ENCODE measurements around the gene TSC1. TPM values are rescaled to one million over a fixed set of nuclear protein-coding genes. Genes with fewer than 3 reads are reported as not detected.
"Not testable (repeated sequence)": the region's sequence is repeated elsewhere in the genome, so short reads cannot be mapped to it uniquely, and the experiment has no call there.

TSC1 gene
- total RNA-seq, 4 donors from 2014 or later = 52.7 to 114 (median 66.7) TPM

- 61 to 67% methylated on average over 7 of the region's 7 CpGs for WGBS, 2 donors
- no peaks in the 10 kb centered on the region for H3K27me3 ChIP-seq
- intact Hi-C loops (cut with DNase I) = no loop called here
These were observed 25.4 kb upstream of the TSC1 start for GRCh38 chr9:132969783-132970182.

GRCh38 chr9:132967908-132968307 lies 23.5 kb upstream of the TSC1 start:
- H3K27ac ChIP-seq; H3K9me3 ChIP-seq; H3K36me3 ChIP-seq; H3K4me1 ChIP-seq; H3K27me3 ChIP-seq; DNase-seq; H3K4me3 ChIP-seq (replicated peaks in 1 of 3); intact Hi-C loops (cut with DNase I): not testable (repeated sequence)
- 93 to 97% methylated on average over 3 of the region's 3 CpGs for WGBS, 2 donors

More at GRCh38 chr9:132969783-132970182, 25.4 kb upstream of the TSC1 start:
- Histone ChIP-seq H3K27ac (no peak overlapping the region), H3K9me3 (no peaks in the 10 kb centered on the region), H3K4me1 (peaks cover 0 to 4% of the 10 kb centered on the region in 2 donors), H3K4me3 (replicated peaks in 1 of 3) (no peak overlapping the region), H3K36me3 (no peaks in the 10 kb centered on the region)
- DNase-seq = no peak
- TF ChIP-seq CTCF (IDR thresholded peaks at IDR 0.05) = no peak
- no peak for TF ChIP-seq POLR2A (IDR thresholded peaks at IDR 0.05)

- Histone ChIP-seq H3K36me3 (no peaks in the 10 kb centered on the region), H3K27ac (no peak overlapping the region), H3K4me3 (replicated peaks in 1 of 3) (no peak overlapping the region), H3K27me3 (no peaks in the 10 kb centered on the region), H3K9me3 (no peaks in the 10 kb centered on the region), H3K4me1 (no peaks in the 10 kb centered on the region)
- DNase-seq = no peak
- 86 to 89% methylated on average over 9 of the region's 9 CpGs for WGBS, 2 donors
- intact Hi-C loops (cut with DNase I) = no loop called here
- no peak for TF ChIP-seq CTCF (IDR thresholded peaks at IDR 0.05)
- no peak for TF ChIP-seq POLR2A (IDR thresholded peaks at IDR 0.05)
These were observed 21.1 kb upstream of the TSC1 start for GRCh38 chr9:132965478-132965877.

- WGBS, 2 donors = 78 to 82% methylated on average over 6 of the region's 6 CpGs
- intact Hi-C loops (cut with DNase I) = no loop called here
- H3K27ac ChIP-seq = no peak overlapping the region
- no peaks in the 10 kb centered on the region for H3K27me3 ChIP-seq
- H3K4me3 ChIP-seq (replicated peaks in 1 of 3) = no peak overlapping the region
- no peak for TF ChIP-seq POLR2A (IDR thresholded peaks at IDR 0.05)
- no peak for TF ChIP-seq CTCF (IDR thresholded peaks at IDR 0.05)
- no peak for DNase-seq
- H3K4me1 ChIP-seq = no peaks in the 10 kb centered on the region
- H3K36me3 ChIP-seq = no peaks in the 10 kb centered on the region
- H3K9me3 ChIP-seq = no peaks in the 10 kb centered on the region
These were observed 16.6 kb upstream of the TSC1 start for GRCh38 chr9:132961002-132961401.

GRCh38 chr9:132957805-132958204 lies 13.4 kb upstream of the TSC1 start:
- Histone ChIP-seq H3K27ac (no peak overlapping the region), H3K36me3 (no peaks in the 10 kb centered on the region), H3K9me3 (no peaks in the 10 kb centered on the region), H3K4me1 (no peaks in the 10 kb centered on the region), H3K4me3 (replicated peaks in 1 of 3) (no peak overlapping the region), H3K27me3 (no peaks in the 10 kb centered on the region)
- WGBS, 2 donors = 85 to 89% methylated on average over 6 of the region's 6 CpGs
- TF ChIP-seq POLR2A (IDR thresholded peaks at IDR 0.05) (no peak), CTCF (IDR thresholded peaks at IDR 0.05) (no peak)
- no peak for DNase-seq
- intact Hi-C loops (cut with DNase I) = no loop called here

GRCh38 chr9:132955768-132956167 lies 11.4 kb upstream of the TSC1 start:
- no peaks in the 10 kb centered on the region for H3K27me3 ChIP-seq
- TF ChIP-seq CTCF (IDR thresholded peaks at IDR 0.05) = no peak
- no peak for TF ChIP-seq POLR2A (IDR thresholded peaks at IDR 0.05)
- H3K9me3 ChIP-seq = no peaks in the 10 kb centered on the region
- H3K4me3 ChIP-seq (replicated peaks in 1 of 3) = no peak overlapping the region
- WGBS, 2 donors = 68 to 69% methylated on average over 2 of the region's 2 CpGs
- intact Hi-C loops (cut with DNase I) = no loop called here
- H3K36me3 ChIP-seq = no peaks in the 10 kb centered on the region
- no peaks in the 10 kb centered on the region for H3K4me1 ChIP-seq
- DNase-seq = no peak
- no peak overlapping the region for H3K27ac ChIP-seq

All from thyroid gland (tissue), 4 donors.